Neural progenitor cell (in vitro differentiated cells): ENCODE measurements around the gene CPNE8.

Experiments
- CTCF ChIP-seq: fragments of 200-600 bp; sonication (generic); IDR thresholded peaks from 2 replicates; pipeline ENCODE4 v1.5.1; 2017; ENCODE audit warnings: antibody characterized with exemption, mild to moderate bottlenecking
- EZH2 ChIP-seq: fragments of 200-600 bp; sonication (generic); IDR thresholded peaks from 2 replicates; pipeline ENCODE4 v1.6.1; 2017; ENCODE audit warnings: antibody characterized with exemption, mild to moderate bottlenecking, moderate library complexity
- EZH2phosphoT487 ChIP-seq: fragments of 200-600 bp; sonication (generic); IDR thresholded peaks from 2 replicates; pipeline ENCODE4 v1.6.1; 2017; ENCODE audit warnings: antibody characterized with exemption

GRCh38 chr12:38890102-38890855 is 15.1 kb downstream of the CPNE8 start:
- TF ChIP-seq CTCF (no peak), EZH2 (no peak), EZH2phosphoT487 (no peak)
